ENCODE results near the gene FAM117B.

DNA sequence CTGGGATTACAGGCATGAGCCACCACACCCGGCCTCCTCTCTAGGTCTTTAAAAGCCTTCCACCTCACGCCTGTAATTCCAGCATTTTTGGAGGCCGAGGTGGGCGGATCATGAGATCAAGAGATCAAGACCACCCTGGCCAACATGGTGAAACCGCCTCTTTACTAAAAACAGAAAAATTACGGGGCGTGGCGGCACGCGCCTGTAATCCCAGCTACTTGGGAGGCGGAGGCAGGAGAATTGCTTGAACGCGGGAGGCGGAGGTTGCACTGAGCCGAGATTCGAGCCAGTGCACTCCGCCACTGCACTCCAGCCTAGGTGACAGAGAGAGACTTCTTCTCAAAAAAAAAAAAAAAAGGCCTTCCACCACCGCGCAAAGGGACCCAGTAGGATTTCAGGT, 1.3 kb upstream of the FAM117B start:
- TF ChIP-seq, protein P1, sequence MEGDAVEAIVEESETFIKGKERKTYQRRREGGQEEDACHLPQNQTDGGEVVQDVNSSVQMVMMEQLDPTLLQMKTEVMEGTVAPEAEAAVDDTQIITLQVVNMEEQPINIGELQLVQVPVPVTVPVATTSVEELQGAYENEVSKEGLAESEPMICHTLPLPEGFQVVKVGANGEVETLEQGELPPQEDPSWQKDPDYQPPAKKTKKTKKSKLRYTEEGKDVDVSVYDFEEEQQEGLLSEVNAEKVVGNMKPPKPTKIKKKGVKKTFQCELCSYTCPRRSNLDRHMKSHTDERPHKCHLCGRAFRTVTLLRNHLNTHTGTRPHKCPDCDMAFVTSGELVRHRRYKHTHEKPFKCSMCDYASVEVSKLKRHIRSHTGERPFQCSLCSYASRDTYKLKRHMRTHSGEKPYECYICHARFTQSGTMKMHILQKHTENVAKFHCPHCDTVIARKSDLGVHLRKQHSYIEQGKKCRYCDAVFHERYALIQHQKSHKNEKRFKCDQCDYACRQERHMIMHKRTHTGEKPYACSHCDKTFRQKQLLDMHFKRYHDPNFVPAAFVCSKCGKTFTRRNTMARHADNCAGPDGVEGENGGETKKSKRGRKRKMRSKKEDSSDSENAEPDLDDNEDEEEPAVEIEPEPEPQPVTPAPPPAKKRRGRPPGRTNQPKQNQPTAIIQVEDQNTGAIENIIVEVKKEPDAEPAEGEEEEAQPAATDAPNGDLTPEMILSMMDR (IDR thresholded peaks at IDR 0.05; ENCODE audit: insufficient read depth, low read length), result no peak
- TF ChIP-seq POLR2AphosphoS5 (IDR thresholded peaks at IDR 0.05; ENCODE audit: low read depth) (no peak), SPI1 (IDR thresholded peaks at IDR 0.05; ENCODE audit: borderline replicate concordance, low read depth) (no peak)
- TF ChIP-seq, protein P2, sequence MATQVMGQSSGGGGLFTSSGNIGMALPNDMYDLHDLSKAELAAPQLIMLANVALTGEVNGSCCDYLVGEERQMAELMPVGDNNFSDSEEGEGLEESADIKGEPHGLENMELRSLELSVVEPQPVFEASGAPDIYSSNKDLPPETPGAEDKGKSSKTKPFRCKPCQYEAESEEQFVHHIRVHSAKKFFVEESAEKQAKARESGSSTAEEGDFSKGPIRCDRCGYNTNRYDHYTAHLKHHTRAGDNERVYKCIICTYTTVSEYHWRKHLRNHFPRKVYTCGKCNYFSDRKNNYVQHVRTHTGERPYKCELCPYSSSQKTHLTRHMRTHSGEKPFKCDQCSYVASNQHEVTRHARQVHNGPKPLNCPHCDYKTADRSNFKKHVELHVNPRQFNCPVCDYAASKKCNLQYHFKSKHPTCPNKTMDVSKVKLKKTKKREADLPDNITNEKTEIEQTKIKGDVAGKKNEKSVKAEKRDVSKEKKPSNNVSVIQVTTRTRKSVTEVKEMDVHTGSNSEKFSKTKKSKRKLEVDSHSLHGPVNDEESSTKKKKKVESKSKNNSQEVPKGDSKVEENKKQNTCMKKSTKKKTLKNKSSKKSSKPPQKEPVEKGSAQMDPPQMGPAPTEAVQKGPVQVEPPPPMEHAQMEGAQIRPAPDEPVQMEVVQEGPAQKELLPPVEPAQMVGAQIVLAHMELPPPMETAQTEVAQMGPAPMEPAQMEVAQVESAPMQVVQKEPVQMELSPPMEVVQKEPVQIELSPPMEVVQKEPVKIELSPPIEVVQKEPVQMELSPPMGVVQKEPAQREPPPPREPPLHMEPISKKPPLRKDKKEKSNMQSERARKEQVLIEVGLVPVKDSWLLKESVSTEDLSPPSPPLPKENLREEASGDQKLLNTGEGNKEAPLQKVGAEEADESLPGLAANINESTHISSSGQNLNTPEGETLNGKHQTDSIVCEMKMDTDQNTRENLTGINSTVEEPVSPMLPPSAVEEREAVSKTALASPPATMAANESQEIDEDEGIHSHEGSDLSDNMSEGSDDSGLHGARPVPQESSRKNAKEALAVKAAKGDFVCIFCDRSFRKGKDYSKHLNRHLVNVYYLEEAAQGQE (IDR thresholded peaks at IDR 0.05; ENCODE audit: insufficient replicate concordance, low read depth), result no peak
